ENCODE data around the gene GJB2.

The GJB2 gene

DNA sequence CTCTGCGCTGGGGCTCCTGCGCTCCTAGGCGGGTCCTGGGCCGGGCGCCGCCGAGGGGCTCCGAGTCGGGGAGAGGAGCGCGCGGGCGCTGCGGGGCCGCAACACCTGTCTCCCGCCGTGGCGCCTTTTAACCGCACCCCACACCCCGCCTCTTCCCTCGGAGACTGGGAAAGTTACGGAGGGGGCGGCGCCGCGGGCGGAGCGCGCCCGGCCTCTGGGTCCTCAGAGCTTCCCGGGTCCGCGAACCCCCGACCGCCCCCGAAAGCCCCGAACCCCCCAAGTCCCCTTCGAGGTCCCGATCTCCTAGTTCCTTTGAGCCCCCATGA is at the start of gene GJB2:
Gene GJB2, minus strand, starts transcription at position 103 of the 326 bp plus-strand sequence. CDS start 3,357 bp downstream, outside the sequence.
- Histone ChIP-seq H3K4me3 (ENCODE audit: low read length, poor library complexity, severe bottlenecking) (peak within 1 kb of the TSS; percentile 46), H3K27me3 (ENCODE audit: insufficient read depth, low read length, poor library complexity, severe bottlenecking) (no peaks in the 10 kb centered on the region), H3K79me2 (ENCODE audit: insufficient read depth, low read length) (no peaks in the 10 kb centered on the region), H3F3A (ENCODE audit: low read depth) (no peaks in the 10 kb centered on the region), H3K9me2 (replicated peaks; ENCODE audit: low read depth, low read length) (no peaks in the 10 kb centered on the region), H3K4me2 (ENCODE audit: low read depth, low read length, poor library complexity, severe bottlenecking) (peak within 1 kb of the TSS; percentile 49), H3K9me3 (ENCODE audit: insufficient read depth, low read depth, low read length) (no peaks in the 10 kb centered on the region), H3K9ac (ENCODE audit: low read depth, low read length, poor library complexity, severe bottlenecking) (no peak within 1 kb of the TSS), H3K36me3 (ENCODE audit: insufficient read depth, low read length) (no peaks in the 10 kb centered on the region), H3K4me1 (ENCODE audit: insufficient read depth, low read length, poor library complexity, severe bottlenecking) (no peaks in the 10 kb centered on the region), H2AFZ (ENCODE audit: low read length) (peak within 1 kb of the TSS; percentile 76), H4K20me1 (ENCODE audit: insufficient read depth, low read length, poor library complexity, severe bottlenecking) (no peaks in the 10 kb centered on the region)
- TF ChIP-seq EZH2phosphoT487 (IDR thresholded peaks at IDR 0.05; ENCODE audit: borderline replicate concordance): no peak
- TF ChIP-seq CTCF (conservative IDR thresholded peaks at IDR 0.05; ENCODE audit: low read length): no peak

- H3K9ac ChIP-seq (ENCODE audit: low read depth, low read length, poor library complexity, severe bottlenecking): no peak overlapping the region
- H3F3A ChIP-seq (ENCODE audit: low read depth): no peaks in the 10 kb centered on the region
- no peak overlapping the region for H3K4me3 ChIP-seq (ENCODE audit: low read length, poor library complexity, severe bottlenecking)
- H3K36me3 ChIP-seq (ENCODE audit: insufficient read depth, low read length): no peaks in the 10 kb centered on the region
- H3K79me2 ChIP-seq (ENCODE audit: insufficient read depth, low read length): no peaks in the 10 kb centered on the region
- TF ChIP-seq CTCF (conservative IDR thresholded peaks at IDR 0.05; ENCODE audit: low read length): no peak
- no peak for TF ChIP-seq EZH2phosphoT487 (IDR thresholded peaks at IDR 0.05; ENCODE audit: borderline replicate concordance)
- H3K4me1 ChIP-seq (ENCODE audit: insufficient read depth, low read length, poor library complexity, severe bottlenecking): no peaks in the 10 kb centered on the region
- no peaks in the 10 kb centered on the region for H3K27me3 ChIP-seq (ENCODE audit: insufficient read depth, low read length, poor library complexity, severe bottlenecking)
- no peaks in the 10 kb centered on the region for H3K9me2 ChIP-seq (replicated peaks; ENCODE audit: low read depth, low read length)
- no peaks in the 10 kb centered on the region for H3K9me3 ChIP-seq (ENCODE audit: insufficient read depth, low read depth, low read length)
- H4K20me1 ChIP-seq (ENCODE audit: insufficient read depth, low read length, poor library complexity, severe bottlenecking): no peaks in the 10 kb centered on the region
- H2AFZ ChIP-seq (ENCODE audit: low read length): no peak overlapping the region
- H3K4me2 ChIP-seq (ENCODE audit: low read depth, low read length, poor library complexity, severe bottlenecking): no peak overlapping the region
Observed at GRCh38 chr13:20241593-20241992, 48.9 kb upstream of the GJB2 start.

GRCh38 chr13:20239748-20240147 is 47.0 kb upstream of the GJB2 start:
- H3K36me3 ChIP-seq (ENCODE audit: insufficient read depth, low read length): no peaks in the 10 kb centered on the region
- H3K9me3 ChIP-seq (ENCODE audit: insufficient read depth, low read depth, low read length): no peaks in the 10 kb centered on the region
- H4K20me1 ChIP-seq (ENCODE audit: insufficient read depth, low read length, poor library complexity, severe bottlenecking): no peaks in the 10 kb centered on the region
- no peak for TF ChIP-seq CTCF (conservative IDR thresholded peaks at IDR 0.05; ENCODE audit: low read length)
- no peak for TF ChIP-seq EZH2phosphoT487 (IDR thresholded peaks at IDR 0.05; ENCODE audit: borderline replicate concordance)
- no peak overlapping the region for H3K9ac ChIP-seq (ENCODE audit: low read depth, low read length, poor library complexity, severe bottlenecking)
- no peak overlapping the region for H3K4me2 ChIP-seq (ENCODE audit: low read depth, low read length, poor library complexity, severe bottlenecking)
- no peaks in the 10 kb centered on the region for H3K4me1 ChIP-seq (ENCODE audit: insufficient read depth, low read length, poor library complexity, severe bottlenecking)
- no peaks in the 10 kb centered on the region for H3K27me3 ChIP-seq (ENCODE audit: insufficient read depth, low read length, poor library complexity, severe bottlenecking)
- no peak overlapping the region for H3K4me3 ChIP-seq (ENCODE audit: low read length, poor library complexity, severe bottlenecking)
- H2AFZ ChIP-seq (ENCODE audit: low read length): no peak overlapping the region
- H3K9me2 ChIP-seq (replicated peaks; ENCODE audit: low read depth, low read length): no peaks in the 10 kb centered on the region
- no peaks in the 10 kb centered on the region for H3K79me2 ChIP-seq (ENCODE audit: insufficient read depth, low read length)
- H3F3A ChIP-seq (ENCODE audit: low read depth): no peaks in the 10 kb centered on the region

Measured in Loucy (cell line).